Bone marrow (tissue), 2 donors: ENCODE data around the gene TSPAN14.

ENCODE experiments used
- DNase-seq, 2 donors: peaks; one replicate each; lab custom pipeline; 2025; lab: John Stamatoyannopoulos, UW

TSPAN14 gene

DNA sequence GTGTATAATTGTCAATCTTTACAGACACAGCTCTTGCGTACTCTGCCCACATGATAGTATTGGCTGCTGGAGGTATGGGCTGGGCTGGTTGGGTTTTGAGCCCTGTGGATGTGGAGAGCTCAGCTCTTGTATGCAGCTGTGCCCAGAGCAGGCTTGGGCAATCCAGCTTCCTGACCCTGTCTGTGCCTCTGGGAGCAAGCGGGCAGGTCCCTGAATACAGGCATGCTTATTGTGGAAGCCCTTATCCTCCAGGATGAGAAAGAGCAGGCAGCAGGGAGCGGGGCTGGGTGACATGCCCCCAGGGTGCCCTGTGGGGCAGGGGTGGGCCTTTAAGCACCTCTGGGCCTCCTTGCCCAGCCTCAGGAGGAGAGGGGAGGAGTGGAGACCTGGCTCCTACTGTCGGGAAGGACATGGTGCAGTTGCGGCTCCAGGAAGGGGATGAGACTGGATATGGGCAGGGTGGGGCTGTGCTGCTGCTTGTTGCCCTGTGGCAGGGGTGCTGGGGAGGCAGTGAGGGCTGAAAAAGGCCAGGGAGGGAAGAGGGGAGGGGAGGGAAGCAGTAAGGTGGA is 50.9 kb downstream of the TSPAN14 start:
- DNase-seq: no peak

GRCh38 chr10:80506189-80506575 is 52.1 kb downstream of the TSPAN14 start:
- no peak for DNase-seq

DNA sequence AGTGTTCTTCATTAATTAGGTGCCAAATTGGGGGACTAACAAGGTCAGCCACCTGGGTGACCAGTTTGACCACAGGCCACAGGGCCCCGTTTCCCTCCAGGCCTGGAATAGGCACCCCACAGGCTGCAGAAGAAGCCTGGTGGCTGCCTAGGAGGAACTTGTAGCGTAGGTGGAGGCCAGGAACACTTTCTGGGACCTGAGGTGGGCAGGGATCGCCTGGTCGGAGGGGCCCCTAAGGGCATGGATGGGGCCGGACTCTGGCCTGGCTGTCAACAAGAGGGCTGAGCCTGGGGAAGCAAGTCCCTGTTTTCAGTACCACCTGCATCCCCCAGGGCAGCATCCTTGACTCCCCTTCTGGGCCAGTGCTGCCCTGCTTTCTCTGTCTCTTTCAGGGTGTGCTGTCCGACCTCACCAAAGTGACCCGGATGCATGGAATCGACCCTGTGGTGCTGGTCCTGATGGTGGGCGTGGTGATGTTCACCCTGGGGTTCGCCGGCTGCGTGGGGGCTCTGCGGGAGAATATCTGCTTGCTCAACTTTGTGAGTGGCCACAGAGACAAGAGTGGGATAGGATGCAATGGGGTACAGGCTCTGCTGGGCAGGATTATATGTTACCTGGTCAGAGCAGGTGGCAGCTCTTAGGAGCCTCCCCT is 52.9 kb downstream of the TSPAN14 start:
- no peak for DNase-seq

- no peak for DNase-seq
These were observed 54.9 kb downstream of the TSPAN14 start for GRCh38 chr10:80509108-80509402.

DNA sequence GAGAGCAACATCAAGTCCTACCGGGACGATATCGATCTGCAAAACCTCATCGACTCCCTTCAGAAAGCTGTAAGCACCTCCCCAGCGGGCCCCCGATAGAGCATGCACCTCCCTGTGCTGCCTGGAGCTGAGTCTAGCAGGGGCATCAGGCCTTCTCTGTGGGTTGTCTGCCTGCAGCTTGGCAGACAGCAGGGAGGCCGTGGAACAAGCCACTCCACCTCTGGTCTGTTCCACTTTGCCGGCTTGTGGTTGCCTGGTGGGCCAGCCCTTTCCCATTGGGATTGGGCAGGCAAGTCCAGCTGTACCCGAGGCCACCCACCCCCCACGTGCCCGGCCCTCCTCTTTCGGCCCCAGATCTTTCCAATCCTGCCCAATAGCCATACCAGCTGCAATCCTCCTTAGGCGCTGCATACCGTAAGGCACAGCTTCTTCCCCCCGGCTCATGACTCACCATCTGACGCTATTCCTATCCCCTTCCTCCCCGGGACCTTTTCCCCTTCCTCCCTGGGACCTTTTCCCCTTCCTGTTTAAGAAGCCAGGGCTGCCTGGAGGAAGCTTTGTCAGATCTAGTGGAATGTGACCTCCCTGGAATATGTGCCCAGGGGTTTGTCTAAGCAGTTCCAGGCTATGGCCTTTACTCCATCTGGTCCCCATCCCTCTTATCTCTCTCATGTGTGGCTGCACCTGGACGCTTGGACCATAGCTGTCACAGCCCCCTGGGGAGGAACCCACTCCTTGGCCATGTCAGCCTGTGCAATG is 55.5 kb downstream of the TSPAN14 start:
- no peak for DNase-seq

- DNase-seq: no peak
These were observed 58.0 kb downstream of the TSPAN14 start for GRCh38 chr10:80512031-80512526.

GRCh38 chr10:80513106-80513505 is 59.0 kb downstream of the TSPAN14 start:
- DNase-seq: no peak

- DNase-seq: no peak
These were observed 61.4 kb downstream of the TSPAN14 start for GRCh38 chr10:80515511-80515910.

GRCh38 chr10:80515941-80516340 is 61.8 kb downstream of the TSPAN14 start:
- no peak for DNase-seq

- DNase-seq: no peak
These were observed 62.5 kb downstream of the TSPAN14 start for GRCh38 chr10:80516506-80517075.

GRCh38 chr10:80517416-80518142 is 63.5 kb downstream of the TSPAN14 start:
- no peak for DNase-seq

DNA sequence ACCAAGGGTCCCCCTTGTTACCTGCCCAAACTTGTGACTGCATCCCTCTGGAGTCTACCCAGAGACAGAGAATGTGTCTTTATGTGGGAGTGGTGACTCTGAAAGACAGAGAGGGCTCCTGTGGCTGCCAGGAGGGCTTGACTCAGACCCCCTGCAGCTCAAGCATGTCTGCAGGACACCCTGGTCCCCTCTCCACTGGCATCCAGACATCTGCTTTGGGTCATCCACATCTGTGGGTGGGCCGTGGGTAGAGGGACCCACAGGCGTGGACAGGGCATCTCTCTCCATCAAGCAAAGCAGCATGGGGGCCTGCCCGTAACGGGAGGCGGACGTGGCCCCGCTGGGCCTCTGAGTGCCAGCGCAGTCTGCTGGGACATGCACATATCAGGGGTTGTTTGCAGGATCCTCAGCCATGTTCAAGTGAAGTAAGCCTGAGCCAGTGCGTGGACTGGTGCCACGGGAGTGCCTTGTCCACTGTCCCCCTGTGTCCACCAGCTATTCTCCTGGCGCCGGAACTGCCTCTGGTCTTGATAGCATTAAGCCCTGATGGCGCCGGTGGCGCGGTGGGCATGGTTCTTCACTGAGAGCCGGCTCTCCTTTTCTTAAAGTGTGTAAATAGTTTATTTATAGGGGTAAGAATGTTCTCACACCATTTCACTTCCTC is 64.2 kb downstream of the TSPAN14 start:
- no peak for DNase-seq

DNA sequence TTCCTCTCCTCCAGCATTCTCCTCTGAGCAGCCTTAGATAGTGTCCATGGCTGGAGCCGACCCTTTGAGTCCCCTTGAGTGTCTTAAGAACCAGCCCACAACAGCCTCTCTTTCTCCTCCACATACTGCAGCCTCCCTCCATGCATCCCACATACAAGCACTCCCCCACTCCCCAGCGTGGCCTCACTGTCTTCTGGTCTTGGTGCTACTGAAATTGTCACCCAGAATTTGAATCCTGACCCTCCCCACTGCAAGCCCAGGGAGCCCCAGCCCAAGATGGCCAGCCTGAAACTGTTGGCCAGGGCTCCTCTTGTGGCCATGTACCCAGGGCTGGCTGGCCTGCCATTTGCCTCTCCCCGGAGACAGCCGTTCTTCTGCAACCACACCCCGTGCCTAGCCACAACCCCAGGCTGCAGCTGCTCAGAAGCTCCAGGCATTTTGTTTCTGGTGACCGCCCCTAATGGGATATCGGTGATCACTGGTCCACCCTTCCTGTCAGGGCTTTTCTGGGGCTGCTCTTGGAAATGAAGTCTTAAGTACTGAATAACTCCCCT is 64.8 kb downstream of the TSPAN14 start:
- no peak for DNase-seq

GRCh38 chr10:80519936-80520650 is 66.0 kb downstream of the TSPAN14 start:
- DNase-seq: no peak

GRCh38 chr10:80520661-80521470 is 66.8 kb downstream of the TSPAN14 start:
- no peak for DNase-seq

DNA sequence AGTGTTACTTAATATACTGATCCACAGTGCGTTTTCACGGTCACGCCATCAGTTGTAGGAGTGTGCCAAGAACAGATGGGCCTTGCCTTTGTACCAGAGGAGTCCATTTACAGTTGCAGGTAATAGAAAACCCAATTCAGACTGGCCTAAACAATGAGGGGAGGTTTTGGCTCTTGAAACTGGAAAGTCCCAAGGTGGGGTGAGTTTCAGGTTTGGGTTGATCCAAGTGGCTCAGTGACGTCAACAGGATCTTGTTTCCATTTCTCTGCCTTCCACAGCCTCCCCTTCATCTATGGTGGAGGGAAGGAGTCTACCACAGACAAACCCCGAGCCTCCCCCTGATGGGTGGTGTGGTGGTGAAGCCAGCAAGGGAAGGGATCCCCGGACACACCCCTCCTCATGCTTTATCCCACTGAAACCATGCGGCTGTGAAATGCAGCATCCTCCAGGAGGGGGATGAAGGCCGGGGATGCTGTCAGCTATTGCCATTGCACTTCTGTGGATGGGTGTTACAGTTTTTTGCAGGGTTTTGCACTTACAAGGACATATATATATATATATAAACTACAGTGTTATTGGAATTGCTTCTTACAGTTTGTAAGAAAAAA is 68.8 kb downstream of the TSPAN14 start:
- DNase-seq: no peak

DNA sequence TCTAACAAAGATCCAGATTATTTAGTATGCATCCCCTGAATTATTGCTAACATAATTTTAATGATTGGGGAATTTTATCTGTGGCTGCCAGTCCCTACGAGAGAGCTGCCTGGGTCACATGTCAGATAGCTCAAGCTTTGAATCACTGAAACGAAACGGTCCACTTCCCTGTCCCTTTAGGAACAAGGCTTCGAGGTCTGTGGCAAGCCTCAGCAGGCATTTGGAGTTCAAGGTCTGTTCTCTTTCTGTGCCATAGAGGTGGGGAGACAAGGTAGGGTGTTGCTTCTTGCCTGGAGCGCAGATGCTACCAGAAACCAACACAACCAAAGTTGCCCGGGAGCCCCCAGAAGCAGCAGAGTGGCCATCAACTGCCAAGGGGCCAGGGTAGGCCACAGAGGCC is 69.7 kb downstream of the TSPAN14 start:
- DNase-seq: no peak

DNA sequence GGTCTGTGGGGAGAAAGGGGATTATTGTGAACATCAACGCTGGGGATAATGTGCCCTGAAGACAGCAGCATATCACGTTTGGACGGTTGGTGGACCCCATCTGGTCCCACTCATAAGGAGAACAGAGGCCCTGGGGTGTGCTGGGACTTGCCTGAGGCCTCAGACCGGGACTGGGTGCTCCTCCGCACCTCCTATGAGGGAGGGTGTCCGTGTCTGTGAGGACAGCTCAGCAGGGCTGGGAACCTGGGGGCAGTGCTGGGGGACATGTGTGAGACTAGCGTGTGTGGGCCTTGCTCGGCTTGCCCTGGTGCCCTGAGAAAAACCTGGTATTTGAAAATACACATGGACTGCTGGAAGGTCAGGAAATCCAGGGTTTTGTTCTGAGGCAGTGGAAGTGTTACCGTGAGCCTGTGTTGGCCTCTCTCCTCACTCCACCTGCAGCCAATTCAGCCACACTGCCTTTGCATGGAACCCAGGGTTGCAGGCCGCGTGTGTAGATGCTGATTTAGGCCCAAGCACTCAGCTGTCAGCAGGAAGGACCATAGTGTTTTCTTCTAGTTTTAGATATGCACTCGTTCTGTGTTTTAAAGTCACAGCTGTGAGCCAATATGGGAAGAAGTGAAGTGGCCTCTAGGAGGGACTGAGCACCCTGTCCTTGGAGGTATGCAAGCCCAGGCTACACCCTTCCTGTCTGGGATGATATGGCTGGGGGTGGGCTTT is 70.2 kb downstream of the TSPAN14 start:
- DNase-seq: no peak

DNA sequence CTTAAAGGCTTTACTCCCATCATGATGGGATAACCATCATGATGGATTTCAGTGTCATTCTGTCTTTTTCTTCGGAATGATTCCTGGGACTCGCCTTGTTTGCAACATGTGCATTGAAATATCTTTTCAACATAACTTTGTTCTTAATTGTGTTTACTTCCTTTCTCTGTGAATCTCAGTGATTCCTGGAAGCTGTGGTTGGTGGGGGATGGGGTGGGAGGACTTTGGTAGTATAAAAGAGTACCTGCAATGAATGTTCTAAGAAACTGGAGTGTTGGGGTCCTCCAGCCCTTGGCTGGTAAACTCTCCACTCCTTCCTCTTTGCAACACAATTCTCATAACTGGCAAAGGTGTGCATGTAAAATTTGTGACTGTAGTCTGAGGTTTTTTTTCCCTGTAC is 72.1 kb downstream of the TSPAN14 start:
- DNase-seq: no peak
